Body of pancreas (tissue), 4 donors: ENCODE results near the gene CCDC184.
"Not testable (repeated sequence)": the region's sequence is repeated elsewhere in the genome, so short reads cannot be mapped to it uniquely, and the experiment has no call there.

ENCODE experiments used
- POLR2A ChIP-seq, 3 donors: fragments of 450-650 bp; IDR thresholded peaks; one replicate each; pipeline ENCODE4 v1.6.1; 2016; ENCODE audit warnings: antibody characterized with exemption in 3 of 3, mild to moderate bottlenecking in 2 of 3
- TF ChIP-seq, protein P1 (sequence below), 7 experiments: fragments of 450-650 bp in 4 of 7; fragments of 200-600 bp in 3 of 7; sonication (generic) in 3 of 7; IDR thresholded peaks; one replicate each; pipeline ENCODE4 v1.5.1; 2016 to 2019; ENCODE audit warnings: antibody characterized with exemption in 7 of 7

DNA sequence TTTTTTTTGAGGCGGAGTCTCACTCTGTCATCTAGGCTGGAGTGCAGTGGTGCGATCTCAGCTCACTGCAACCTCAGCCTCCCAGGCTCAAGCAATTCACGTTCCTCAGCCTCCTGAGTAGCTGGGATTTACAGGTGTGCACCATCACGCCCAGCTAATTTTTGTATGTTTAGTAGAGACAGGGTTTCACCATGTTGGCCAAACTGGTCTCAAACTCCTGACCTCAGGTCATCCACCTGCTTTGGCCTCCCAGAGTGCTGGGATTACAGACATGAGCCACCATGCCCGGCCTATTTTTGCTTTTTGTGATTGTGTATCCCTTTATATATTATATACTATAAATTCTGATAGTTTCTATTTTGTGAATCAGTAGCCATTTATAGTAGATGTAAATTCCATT, 27.7 kb upstream of the CCDC184 start:
- TF ChIP-seq, protein P1, sequence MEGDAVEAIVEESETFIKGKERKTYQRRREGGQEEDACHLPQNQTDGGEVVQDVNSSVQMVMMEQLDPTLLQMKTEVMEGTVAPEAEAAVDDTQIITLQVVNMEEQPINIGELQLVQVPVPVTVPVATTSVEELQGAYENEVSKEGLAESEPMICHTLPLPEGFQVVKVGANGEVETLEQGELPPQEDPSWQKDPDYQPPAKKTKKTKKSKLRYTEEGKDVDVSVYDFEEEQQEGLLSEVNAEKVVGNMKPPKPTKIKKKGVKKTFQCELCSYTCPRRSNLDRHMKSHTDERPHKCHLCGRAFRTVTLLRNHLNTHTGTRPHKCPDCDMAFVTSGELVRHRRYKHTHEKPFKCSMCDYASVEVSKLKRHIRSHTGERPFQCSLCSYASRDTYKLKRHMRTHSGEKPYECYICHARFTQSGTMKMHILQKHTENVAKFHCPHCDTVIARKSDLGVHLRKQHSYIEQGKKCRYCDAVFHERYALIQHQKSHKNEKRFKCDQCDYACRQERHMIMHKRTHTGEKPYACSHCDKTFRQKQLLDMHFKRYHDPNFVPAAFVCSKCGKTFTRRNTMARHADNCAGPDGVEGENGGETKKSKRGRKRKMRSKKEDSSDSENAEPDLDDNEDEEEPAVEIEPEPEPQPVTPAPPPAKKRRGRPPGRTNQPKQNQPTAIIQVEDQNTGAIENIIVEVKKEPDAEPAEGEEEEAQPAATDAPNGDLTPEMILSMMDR (IDR thresholded peaks at IDR 0.05) = not testable (repeated sequence)
- not testable (repeated sequence) for TF ChIP-seq POLR2A (IDR thresholded peaks at IDR 0.05)
